ENCODE results near the gene MEPE.

Gene MEPE

DNA sequence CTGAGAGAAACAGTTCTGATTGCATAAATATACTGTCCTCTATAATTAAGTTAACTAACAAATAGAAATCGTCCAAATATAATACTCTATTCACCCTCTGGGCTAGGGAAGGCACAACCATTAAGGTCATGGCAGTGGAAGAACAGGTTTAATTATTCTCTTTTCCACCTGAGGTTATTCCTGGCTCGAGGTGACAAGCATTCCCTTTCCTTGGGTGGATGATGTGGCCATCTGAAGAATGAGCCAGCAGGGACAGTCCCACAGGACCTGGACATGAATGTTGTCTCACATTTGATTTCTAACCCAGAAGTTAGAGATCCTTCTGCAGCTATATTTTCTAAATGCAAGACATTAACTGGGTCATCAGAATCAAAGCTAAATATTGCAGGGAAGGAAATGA is 27.9 kb upstream of the MEPE start:
- TF ChIP-seq, protein P1, sequence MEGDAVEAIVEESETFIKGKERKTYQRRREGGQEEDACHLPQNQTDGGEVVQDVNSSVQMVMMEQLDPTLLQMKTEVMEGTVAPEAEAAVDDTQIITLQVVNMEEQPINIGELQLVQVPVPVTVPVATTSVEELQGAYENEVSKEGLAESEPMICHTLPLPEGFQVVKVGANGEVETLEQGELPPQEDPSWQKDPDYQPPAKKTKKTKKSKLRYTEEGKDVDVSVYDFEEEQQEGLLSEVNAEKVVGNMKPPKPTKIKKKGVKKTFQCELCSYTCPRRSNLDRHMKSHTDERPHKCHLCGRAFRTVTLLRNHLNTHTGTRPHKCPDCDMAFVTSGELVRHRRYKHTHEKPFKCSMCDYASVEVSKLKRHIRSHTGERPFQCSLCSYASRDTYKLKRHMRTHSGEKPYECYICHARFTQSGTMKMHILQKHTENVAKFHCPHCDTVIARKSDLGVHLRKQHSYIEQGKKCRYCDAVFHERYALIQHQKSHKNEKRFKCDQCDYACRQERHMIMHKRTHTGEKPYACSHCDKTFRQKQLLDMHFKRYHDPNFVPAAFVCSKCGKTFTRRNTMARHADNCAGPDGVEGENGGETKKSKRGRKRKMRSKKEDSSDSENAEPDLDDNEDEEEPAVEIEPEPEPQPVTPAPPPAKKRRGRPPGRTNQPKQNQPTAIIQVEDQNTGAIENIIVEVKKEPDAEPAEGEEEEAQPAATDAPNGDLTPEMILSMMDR (IDR thresholded peaks at IDR 0.05; ENCODE audit: insufficient read depth, low read depth, low read length, missing control alignments): no peak
- peak; percentile 17 for DNase-seq (ENCODE audit: low read depth)
- no peak overlapping the region for H3K4me3 ChIP-seq (ENCODE audit: low read length)

DNA sequence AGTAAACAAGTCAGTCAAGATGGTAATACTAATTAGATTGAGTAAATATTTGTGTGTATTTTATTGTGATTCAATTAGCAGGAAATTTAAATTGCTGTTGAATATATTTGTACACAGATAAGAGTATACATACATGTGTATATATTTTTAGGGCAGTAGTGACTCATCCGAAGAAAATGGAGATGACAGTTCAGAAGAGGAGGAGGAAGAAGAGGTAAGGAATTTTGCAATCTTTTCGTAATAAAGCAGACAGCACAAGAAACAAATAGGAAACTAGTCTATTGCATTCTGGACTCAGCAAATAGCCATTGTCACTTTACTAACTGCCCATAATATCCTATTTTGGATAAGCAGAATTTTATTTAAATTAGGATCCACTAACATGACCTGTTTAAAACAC is 26.8 kb upstream of the MEPE start:
- TF ChIP-seq, protein P1 (IDR thresholded peaks at IDR 0.05; ENCODE audit: insufficient read depth, low read depth, low read length, missing control alignments): no peak
- DNase-seq (ENCODE audit: low read depth): peak; percentile 55
- H3K4me3 ChIP-seq (ENCODE audit: low read length): no peak overlapping the region

DNA sequence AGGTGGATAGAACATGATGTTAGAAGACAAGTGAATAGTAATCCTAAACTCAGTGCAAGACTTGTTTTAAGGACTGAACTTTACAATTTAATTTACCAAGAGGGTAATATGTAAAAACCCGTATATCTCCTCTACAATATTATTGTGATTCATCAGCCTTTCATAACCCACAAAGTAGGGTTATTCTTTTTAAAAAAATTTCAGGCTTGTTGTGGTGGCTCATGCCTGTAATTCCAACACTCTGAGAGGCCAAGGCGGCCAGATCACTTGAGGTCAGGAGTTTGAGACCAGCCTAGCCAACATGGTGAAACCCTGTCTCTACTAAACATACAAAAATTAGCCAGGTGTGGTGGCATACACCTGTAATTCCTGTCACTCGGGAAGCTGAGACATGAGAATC is 26.2 kb upstream of the MEPE start:
- DNase-seq (ENCODE audit: low read depth): peak; percentile 15
- TF ChIP-seq, protein P1 (IDR thresholded peaks at IDR 0.05; ENCODE audit: insufficient read depth, low read depth, low read length, missing control alignments): no peak
- H3K4me3 ChIP-seq (ENCODE audit: low read length): no peak overlapping the region

DNA sequence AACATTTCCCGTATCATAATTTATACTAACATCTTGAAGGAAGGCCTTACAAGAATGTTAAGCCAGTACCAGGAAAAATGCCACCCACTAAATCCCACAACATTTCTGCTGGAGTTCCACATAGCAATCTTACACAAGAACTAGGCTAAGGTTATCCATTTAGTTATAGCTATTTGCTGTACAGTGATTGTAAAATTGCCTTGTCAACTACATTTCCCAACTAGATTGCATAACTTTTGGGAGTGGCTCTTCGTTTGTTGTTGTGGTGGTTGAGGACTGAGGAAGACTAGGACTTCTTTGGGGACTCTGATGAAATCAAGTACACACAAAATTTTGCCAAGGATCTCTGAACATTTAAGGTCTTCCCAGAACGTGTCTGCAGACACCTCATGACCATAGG is 25.4 kb upstream of the MEPE start:
- H3K4me3 ChIP-seq (ENCODE audit: low read length): no peak overlapping the region
- TF ChIP-seq, protein P1 (IDR thresholded peaks at IDR 0.05; ENCODE audit: insufficient read depth, low read depth, low read length, missing control alignments): no peak
- DNase-seq (ENCODE audit: low read depth): peak; percentile 55

DNA sequence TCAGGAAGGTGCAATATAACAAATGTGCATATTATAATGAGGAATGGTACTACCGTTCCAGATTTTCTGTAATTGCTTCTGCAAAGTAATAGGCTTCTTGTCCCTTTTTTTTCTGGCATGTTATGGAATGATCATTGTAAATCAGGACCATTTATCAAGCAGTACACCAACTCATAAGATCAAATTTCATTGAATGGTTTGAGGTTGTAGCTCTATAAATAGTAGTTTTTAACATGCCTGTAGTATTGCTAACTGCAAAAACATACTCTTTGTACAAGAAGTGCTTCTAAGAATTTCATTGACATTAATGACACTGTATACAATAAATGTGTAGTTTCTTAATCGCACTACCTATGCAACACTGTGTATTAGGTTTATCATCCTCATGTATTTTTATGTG is 20.8 kb upstream of the MEPE start:
- TF ChIP-seq, protein P1 (IDR thresholded peaks at IDR 0.05; ENCODE audit: insufficient read depth, low read depth, low read length, missing control alignments): no peak

DNA sequence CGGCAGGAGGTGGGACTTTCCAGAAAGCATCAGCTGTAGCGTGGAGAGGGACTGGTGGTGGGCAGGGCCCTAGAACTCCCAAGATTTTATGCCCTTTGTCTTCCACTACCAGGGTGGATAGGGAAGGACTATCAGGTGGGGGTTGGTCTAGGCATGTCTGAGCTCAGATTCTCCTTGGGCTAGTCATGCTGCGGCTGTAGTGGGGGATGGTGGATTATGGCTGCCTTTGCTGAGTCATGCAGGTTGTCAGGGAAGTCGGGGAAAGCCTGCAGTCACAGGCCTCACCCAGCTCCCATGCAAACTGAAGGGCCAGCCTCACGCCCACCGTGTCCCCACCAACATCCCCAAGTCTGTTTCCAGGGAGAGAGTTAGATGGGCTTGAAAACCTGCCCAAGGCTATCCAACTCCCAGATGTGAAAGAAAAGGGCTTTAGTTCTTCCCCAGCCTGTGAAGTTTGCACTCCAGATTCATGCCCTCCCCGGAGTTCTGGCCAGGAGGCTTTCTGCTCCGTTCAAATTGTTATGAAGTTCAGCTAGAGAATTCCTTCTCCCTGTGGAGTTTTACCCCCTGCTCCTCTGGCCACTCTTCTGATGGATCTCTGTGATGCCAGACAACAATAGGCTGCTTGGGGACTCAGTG is 13.4 kb upstream of the MEPE start:
- H3K4me3 ChIP-seq (ENCODE audit: low read length): no peak overlapping the region
- DNase-seq (ENCODE audit: low read depth): peak; percentile 95
- TF ChIP-seq, protein P1 (IDR thresholded peaks at IDR 0.05; ENCODE audit: insufficient read depth, low read depth, low read length, missing control alignments): no peak

More for the DNA sequence above, 20.8 kb upstream of the MEPE start:
- no peak for DNase-seq (ENCODE audit: low read depth)
- no peak overlapping the region for H3K4me3 ChIP-seq (ENCODE audit: low read length)

DNA sequence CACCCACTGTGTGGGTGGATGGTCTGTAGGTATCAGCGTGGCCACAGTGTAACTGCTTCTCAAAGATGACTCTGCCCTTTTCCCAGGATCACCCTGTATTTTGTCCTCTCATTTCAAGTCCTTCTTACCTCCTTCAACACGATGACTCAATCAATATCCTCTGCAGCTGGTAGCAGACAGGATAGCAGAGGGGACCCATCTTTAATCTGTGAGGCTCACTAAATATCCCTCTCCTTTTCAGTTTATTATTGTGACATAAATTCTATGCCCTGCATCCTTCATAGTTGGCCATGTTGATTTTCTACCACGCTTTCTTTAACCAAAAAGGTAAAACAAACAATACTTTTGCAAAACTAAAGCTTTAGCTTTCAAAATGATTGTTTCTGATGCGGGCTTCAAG is 9.6 kb upstream of the MEPE start:
- DNase-seq (ENCODE audit: low read depth): peak; percentile 14
- TF ChIP-seq, protein P1 (IDR thresholded peaks at IDR 0.05; ENCODE audit: insufficient read depth, low read depth, low read length, missing control alignments): no peak
- H3K4me3 ChIP-seq (ENCODE audit: low read length): no peak overlapping the region

Measured in epithelial cell of esophagus (primary cell).